Measurements from ENCODE around the gene KCNIP1.

Gene KCNIP1

GRCh38 chr5:170503990-170504596 is at the start of gene KCNIP1:
KCNIP1 (plus strand) TSS chr5:170504020.
- H3K36me3 ChIP-seq (replicated peaks): no peaks in the 10 kb centered on the region
- DNase-seq: no peak
- no peak for TF ChIP-seq CTCF (IDR thresholded peaks at IDR 0.05; ENCODE audit: low read depth, low read length, missing control alignments)
- H3K4me3 ChIP-seq (ENCODE audit: low read depth, low read length): peak within 1 kb of the TSS; percentile 9
- no peak within 1 kb of the TSS for H3K27ac ChIP-seq
- in situ Hi-C loops (cut with HindIII; ENCODE audit: low pct_ligation_motif_present, low sequenced_read_pairs): no loop called here
- peaks cover 16% of the 10 kb centered on the region for H3K27me3 ChIP-seq (replicated peaks)

GRCh38 chr5:170463426-170463825 is 40.4 kb upstream of the KCNIP1 start:
- Histone ChIP-seq H3K27ac (no peak overlapping the region), H3K4me3 (ENCODE audit: low read depth, low read length) (no peak overlapping the region), H3K36me3 (replicated peaks) (no peaks in the 10 kb centered on the region), H3K27me3 (replicated peaks) (no peaks in the 10 kb centered on the region)
- in situ Hi-C loops (cut with HindIII; ENCODE audit: low pct_ligation_motif_present, low sequenced_read_pairs): no loop called here
- TF ChIP-seq CTCF (IDR thresholded peaks at IDR 0.05; ENCODE audit: low read depth, low read length, missing control alignments): no peak
- DNase-seq: no peak

DNA sequence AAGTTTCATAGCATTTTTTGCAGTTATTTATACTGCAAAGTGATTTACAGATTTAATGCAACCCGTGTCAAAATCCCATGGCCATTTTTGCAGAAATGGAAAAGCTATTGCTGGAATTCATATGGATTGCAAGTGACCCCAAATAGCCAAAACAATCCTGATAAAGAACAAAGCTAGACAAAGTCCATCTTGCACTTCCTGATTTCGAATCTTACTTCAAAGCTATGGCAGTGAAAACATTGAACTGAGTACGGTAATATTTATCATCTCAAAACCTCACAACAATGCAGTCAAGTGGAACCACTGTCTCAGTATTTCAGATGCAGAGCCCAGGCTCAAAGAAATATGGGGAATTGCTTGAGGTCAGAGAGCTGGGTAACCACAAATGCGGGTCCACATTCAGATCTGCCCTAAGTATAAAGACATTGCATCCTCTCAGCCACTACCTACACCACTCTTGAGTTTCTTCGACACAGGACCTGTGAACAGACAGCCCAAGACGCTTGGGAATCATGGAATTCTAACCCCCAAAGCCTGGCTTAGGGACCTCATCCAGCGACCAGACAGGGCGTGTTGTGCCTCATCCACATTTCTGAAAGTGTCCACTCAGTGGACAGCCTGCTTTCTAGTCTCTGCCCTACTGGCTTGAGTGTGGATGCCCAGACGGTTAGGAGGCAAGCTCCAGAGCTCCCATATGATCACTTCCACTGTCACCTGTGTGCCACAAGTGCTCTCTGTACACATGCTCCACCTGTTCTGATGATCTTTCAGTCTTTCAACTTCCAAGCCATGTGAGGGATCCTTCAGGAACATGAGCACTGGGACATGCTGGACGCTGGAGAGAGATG is 39.3 kb upstream of the KCNIP1 start:
- Histone ChIP-seq H3K27ac (no peak overlapping the region), H3K36me3 (replicated peaks) (no peaks in the 10 kb centered on the region), H3K27me3 (replicated peaks) (no peaks in the 10 kb centered on the region), H3K4me3 (ENCODE audit: low read depth, low read length) (no peak overlapping the region)
- TF ChIP-seq CTCF (IDR thresholded peaks at IDR 0.05; ENCODE audit: low read depth, low read length, missing control alignments): no peak
- in situ Hi-C loops (cut with HindIII; ENCODE audit: low pct_ligation_motif_present, low sequenced_read_pairs): no loop called here
- DNase-seq: no peak

- Histone ChIP-seq H3K4me3 (ENCODE audit: low read depth, low read length) (no peak overlapping the region), H3K27me3 (replicated peaks) (no peaks in the 10 kb centered on the region), H3K27ac (no peak overlapping the region), H3K36me3 (replicated peaks) (no peaks in the 10 kb centered on the region)
- in situ Hi-C loops (cut with HindIII; ENCODE audit: low pct_ligation_motif_present, low sequenced_read_pairs): no loop called here
- no peak for TF ChIP-seq CTCF (IDR thresholded peaks at IDR 0.05; ENCODE audit: low read depth, low read length, missing control alignments)
- no peak for DNase-seq
Measured at GRCh38 chr5:170466553-170466952, 37.3 kb upstream of the KCNIP1 start.

DNA sequence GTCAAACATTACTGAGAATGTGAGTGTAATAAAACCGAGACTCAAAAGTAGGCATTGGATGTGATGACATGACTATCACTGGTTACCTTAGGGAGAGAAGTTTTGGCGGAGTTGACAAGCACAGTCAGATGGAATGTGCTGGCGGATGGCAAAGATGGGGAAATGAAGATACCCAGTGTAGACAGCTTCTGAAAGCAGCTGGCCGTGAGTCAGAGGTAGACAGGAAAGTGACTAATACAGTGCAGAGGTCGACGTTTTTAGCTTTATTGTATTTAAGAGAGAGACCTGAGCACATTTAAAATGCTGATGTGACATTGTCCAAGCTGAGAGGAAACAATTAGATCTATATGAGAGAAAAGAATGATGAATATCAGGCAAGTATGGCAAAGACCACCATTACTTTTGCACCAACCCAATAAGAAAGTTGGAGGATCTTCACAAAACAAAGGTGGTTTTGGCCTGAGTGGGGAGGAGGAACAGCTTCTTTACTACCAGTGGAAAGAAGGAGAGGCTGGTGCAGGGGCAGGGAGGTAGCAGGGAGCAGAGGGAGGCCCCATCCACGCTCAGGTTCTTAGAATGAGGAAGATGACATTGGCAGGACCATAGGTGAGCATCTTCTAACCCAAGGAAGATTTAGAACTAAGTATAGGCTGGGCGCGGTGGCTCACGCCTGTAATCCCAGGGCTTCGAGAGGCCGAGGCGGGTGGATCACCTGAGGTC is 36.7 kb upstream of the KCNIP1 start:
- DNase-seq: peak; percentile 91

More for the DNA sequence above, 36.7 kb upstream of the KCNIP1 start:
- no peak overlapping the region for H3K27ac ChIP-seq
- H3K27me3 ChIP-seq (replicated peaks): no peaks in the 10 kb centered on the region
- TF ChIP-seq CTCF (IDR thresholded peaks at IDR 0.05; ENCODE audit: low read depth, low read length, missing control alignments): no peak
- no peak overlapping the region for H3K4me3 ChIP-seq (ENCODE audit: low read depth, low read length)
- in situ Hi-C loops (cut with HindIII; ENCODE audit: low pct_ligation_motif_present, low sequenced_read_pairs): no loop called here
- no peaks in the 10 kb centered on the region for H3K36me3 ChIP-seq (replicated peaks)

All from brain microvascular endothelial cell (primary cell).